GM19099 (cell line): ENCODE data around the gene THSD7B.

Experiments used
- POLR2A ChIP-seq: IDR thresholded peaks from 3 replicates; pipeline ENCODE4 v1.6.1; 2011; ENCODE audit warnings: low read depth; ENCODE audit not compliant: insufficient read length; ENCODE audit errors: extremely low read depth

The THSD7B gene

DNA sequence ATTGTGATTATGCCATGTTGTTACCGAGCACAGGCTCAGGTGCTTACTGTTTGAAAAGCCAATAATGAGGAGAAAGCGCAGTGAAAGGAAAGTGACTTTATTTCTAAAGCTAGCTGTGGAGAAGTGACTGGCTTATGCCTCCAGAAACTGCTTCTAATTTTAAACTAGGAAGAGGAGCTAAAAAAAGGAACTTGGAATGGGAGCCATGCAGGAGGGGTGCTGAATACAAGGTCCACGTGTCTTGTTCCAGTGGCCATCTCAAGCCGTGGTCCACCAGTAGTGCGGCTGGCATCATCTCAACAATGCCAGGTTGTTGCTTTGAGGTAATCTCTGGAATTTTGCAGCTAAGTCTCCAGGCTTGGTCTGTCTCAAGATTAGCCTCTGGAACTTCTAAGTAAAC lies 282.0 kb downstream of the THSD7B start:
- TF ChIP-seq POLR2A = no peak

DNA sequence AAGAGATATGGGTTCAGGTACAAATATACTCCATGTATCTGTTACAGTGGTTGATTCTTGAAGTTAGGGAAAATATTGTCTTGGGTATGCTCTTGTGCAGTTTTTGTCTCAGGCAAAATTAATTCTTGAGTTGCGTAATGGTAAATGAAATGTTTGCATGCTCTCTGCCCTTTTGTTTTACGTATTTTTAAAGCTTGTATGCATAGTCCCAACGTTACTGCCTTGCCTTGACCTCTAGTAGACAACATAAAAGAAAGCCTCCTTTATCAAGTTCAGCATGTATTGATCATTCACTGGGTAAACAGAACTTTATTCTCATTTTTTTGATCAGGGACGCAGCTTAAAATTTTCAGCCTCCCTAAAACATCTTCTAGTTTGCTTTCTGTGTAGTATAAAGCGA lies 283.1 kb downstream of the THSD7B start:
- TF ChIP-seq POLR2A = no peak

DNA sequence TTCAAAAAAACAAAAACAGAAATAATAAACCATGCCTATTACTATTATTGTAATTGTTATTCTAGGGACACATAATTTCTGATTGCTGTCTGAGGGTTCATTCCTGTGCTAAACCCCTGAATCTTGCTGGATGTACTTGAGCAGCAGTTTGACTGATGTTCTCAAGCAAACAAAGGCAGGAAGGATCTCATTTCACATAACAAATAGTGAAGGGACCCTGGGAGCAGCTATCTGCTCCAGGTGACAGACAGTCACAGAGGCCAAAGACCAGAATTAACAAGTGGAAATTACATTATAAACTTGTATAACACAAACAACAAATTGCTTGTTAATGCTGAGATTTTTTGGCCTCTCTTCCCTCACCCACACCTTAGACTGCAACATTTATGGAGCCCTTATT lies 284.2 kb downstream of the THSD7B start:
- no peak for TF ChIP-seq POLR2A

DNA sequence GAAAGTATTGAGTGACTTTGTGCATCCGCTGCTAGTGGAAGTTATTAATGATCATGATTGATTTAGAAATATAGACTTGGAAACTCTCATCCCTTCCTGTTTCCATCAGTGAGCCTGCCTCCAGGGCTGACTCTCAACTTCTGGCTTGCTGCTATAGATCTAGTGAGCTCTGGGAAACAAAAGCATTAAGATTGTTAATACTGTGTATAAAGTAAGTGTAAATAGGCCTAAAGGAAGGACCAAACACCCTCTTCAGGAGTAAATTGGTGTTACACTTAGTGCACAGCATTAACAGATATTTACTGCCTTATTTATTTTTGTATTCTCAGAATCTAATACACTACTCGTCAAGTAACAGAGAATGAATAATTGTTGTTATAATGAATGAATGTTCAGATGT lies 285.6 kb downstream of the THSD7B start:
- no peak for TF ChIP-seq POLR2A

DNA sequence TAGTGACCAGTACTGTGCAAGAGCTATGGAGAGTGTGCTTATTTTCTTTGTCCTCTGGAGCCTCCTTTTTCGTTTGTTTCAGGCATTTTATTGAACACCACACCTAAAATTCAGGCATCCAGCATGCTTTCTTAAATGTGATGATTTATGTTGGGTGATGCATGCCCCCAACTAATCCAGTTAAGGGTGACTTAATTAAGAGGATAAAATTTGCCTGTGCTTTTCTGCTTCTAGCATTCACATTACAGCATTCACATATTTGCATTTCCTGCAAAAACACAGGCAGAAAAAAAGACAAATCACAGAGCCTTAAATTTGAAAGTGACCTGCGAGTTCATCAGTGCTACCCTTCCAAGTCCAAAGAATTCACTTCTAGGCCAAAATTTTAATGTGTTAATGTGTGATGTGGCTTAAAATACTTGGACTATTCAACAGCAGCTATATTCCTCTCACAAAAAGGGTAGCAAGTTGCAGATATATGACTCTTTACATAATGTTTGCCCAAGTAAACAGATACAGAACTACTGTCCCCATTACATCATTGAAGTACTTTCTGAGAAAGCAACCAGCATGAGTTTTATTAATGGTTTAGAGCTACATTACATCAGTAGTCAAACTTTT lies 286.5 kb downstream of the THSD7B start:
- TF ChIP-seq POLR2A = no peak

DNA sequence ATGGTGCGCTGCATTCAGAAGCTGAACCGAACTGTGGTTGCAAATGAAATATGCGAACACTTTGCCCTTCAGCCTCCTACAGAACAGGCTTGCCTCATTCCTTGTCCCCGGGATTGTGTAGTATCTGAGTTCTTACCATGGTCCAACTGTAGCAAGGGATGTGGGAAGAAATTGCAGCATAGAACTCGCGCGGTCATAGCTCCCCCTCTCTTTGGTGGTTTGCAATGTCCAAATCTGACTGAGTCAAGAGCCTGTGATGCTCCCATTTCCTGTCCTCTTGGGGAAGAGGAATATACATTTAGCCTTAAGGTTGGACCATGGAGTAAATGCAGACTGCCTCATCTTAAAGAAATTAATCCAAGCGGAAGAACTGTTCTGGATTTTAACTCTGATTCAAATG lies 291.4 kb downstream of the THSD7B start:
- TF ChIP-seq POLR2A = no peak

DNA sequence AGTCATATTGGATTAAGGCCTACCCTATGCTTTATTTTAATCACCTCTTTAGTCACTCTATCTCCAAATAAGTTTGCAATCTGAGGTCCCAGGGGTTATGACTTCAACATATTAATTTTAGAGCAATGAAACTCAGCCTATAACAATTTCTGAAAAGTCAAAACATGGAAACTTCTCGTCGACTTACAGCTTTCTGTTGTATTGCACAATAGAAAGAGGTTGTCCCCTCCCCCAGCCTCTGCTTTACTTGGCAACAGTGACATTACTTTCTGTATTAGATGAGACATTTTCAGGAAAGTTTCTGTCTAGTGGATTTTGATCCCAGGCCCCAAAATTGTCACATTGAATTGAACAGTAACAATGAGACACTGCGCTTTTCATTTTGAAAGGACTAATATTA lies 326.4 kb downstream of the THSD7B start:
- no peak for TF ChIP-seq POLR2A

DNA sequence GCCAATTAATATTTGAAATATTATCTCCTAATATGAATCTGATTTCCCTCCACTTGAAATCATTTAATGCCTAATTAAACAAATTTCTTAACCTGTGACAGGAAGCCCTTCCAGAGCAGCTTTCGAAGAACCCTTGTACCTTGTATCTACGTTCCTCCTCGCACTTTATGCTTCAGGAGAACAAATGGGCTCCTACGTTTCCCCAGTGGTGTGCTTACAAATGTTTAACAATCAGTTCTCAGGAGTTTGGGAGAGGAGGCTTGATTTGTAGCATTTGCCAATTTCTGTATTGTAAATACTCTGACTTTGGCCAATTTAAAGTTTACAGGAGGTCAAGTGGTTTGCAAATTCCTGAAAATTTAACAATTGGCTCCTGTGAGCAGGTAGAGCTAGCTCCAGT lies 327.8 kb downstream of the THSD7B start:
- no peak for TF ChIP-seq POLR2A

DNA sequence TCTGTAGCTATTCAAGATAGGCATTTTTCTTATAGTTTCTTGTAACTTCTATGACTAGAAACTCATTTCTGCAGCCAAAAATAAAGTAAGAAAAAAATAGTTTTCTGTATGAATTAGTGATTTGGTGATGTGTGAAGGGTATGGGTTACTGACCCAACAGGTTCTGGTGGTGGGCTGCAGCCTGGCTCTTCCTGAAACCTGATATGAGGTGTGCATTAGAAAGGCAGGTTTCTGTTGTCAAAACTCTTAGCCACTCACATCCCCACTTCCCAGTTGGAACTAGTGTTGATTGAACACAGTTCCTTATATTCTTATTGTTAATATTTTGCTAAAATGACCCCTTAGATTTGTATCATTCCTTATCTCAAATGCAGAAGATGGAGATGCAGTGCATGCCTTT lies 330.8 kb downstream of the THSD7B start:
- no peak for TF ChIP-seq POLR2A

DNA sequence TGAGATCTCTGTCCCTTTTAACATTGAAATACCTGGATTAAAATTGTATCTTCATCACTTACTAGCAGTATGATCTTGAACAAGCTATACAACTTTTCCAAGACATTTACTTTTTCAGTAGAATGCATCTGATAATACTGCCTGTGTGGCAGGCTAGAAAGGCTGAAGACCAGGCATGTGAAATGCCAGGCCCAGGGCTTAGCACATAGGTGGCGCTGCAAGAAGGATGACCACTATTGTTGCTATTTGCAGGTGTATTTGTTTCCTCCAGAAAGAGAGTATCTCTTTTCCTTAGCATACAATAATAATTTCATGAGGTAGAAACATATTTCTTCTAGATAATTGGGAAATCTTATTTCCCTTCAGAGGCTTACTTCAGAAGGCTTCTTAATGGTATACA lies 331.3 kb downstream of the THSD7B start:
- no peak for TF ChIP-seq POLR2A

DNA sequence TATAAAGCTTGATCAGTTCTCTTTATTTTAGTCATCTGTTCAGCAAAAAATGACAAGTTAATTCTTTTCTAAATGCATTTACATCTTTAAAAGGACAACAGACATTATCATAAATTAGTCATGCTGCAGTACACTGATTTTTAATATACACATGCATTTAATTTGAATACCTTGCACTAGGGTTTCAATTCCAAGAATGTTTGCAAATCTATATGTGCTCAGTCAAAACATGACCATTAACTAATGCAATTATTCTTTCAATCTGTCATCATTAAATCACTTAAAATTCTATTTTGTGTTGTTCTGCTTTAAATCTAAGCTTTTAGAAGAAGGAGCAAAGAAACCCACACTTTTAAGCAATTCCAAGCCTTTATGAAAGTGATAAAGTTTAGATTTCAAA lies 342.6 kb downstream of the THSD7B start:
- TF ChIP-seq POLR2A = no peak

DNA sequence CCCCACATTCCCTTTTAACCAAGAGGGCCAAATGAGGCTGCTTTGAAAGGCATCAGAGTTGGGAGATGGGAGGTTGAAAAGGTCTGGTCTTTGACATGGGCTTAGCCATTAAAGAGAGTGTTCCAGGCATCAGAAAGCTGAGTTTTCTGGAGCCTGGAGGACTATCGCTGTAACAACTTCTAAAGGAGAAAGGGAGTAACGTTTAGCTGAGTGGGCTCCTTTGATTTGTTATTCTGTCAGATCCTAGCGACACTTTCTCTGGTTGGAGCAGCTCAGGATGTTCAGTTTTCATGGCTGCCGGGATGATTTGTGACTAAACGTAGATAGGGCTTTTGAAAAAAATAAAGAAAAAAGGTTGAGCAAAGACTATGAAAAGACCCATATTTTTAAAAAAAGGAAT lies 346.6 kb downstream of the THSD7B start:
- TF ChIP-seq POLR2A = no peak

DNA sequence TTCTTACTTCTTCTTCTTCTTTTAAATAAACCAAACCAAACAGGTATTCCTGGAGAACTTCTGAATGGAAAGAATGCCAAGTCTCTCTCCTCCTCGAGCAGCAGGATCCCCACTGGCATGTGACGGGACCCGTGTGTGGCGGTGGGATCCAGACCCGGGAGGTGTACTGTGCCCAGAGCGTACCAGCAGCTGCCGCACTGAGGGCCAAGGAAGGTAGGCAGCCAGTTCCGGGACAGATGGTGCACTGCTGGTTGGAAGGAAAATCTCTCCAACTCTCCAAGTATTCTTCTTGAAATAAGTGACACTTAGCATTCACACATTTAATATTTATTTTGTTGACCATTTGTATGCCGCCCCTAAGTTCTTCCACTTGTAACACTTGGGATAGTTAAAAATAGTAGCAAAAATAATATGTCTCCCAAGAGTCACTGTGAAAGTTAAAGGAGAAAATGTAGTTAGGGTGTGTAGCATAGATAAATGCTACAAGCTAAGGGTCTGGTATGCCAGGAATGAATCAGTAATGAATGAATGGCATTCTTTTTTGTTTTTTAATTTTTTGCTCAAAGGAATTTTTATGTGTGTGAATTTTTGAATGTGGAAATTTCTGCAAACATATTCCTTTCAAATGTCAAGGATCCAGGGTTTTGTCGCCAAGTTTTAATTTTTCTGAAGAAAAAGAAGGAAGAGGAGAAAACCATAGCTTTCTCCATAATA lies 349.9 kb downstream of the THSD7B start:
- no peak for TF ChIP-seq POLR2A

DNA sequence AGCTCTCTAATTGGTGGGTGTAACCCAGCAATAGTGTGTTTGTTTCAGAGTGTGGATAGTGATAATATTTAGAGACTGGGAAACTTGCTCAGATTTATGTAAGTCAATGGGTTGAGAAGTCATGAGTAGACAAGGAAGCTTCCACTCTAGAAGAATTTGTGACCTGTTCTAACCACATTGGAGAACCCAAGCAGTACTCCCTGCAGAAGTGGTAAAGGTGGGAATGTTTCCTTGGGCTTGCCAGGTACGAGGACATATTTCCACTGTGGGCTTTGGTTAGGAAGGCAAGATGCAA lies 350.4 kb downstream of the THSD7B start:
- no peak for TF ChIP-seq POLR2A

DNA sequence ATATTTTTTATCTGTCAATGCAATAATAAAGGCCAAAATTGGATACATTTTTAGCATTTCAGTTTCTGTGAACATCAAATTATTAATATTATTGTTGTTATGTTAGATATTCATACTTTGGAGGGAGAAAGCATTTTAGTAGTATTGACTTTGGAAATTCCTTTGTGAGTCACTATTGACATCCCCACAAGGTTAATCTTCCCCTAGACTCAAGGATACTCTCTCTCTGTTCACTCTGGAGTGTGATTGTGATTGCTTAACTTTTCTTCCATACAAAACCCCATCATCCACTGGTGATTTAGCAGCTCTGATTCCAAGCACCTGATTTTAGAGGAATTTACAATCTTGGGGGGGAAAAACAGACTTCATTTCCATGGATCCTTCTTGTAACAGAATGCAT lies 352.0 kb downstream of the THSD7B start:
- TF ChIP-seq POLR2A = no peak

DNA sequence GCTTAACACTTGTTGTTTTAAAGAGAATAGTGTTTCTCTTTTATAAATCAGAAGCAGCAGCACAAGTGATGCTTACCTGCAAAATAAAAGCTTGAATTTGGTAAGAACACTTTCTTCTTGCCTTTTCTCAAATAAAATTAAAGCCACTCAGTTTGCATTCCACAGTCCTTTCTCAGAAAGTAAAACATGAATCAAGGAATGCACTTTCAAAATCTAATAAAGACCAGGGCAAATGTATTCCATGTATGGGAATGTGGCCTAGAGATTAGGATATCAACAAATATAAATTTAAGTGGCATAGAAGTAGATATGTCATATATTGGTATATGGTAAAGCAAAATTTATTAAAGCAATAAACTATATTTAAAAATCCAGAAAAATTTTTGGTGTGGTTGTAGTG lies 352.8 kb downstream of the THSD7B start:
- TF ChIP-seq POLR2A = no peak

DNA sequence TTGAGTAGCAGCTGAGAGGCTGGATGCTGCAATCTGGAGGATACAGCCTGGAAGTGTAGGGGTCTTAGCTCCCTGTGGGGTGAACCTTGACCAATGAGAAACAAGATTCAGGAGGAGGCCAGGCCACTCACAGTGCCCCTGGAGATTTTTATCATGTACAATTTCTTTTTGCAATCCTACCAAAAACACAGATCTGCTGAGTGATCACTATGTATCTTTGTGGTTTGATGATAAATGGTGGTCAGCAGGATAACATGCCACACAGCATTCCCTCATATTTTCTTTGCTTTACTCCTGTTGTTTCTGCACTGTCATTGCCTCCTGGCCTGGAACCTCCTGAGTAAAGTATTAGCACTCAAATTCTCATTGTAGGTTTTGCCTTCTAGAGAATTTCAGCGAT lies 357.9 kb downstream of the THSD7B start:
- no peak for TF ChIP-seq POLR2A
